Hepatocyte (in vitro differentiated cells): ENCODE data around the gene DIAPH1. TPM values are rescaled to one million over a fixed set of nuclear protein-coding genes. Genes with fewer than 3 reads are reported as not detected.

Source experiments
- DNase-seq: peaks from one replicate; pipeline ENCODE4 v3.0.0-alpha.2; 2016; ENCODE audit warnings: low spot score
- H2AFZ ChIP-seq: fragments of 200-600 bp; sonication (generic); 2 replicates; pipeline ENCODE4 v1.6.0; 2016; ENCODE audit warnings: antibody characterized with exemption, mild to moderate bottlenecking
- H3K27ac ChIP-seq: fragments of 200-600 bp; sonication (generic); 2 replicates; pipeline ENCODE4 v1.5.1; 2016; ENCODE audit warnings: mild to moderate bottlenecking
- H3K27me3 ChIP-seq: fragments of 200-600 bp; sonication (generic); 2 replicates; pipeline ENCODE4 v1.6.1; 2016
- H3K36me3 ChIP-seq: fragments of 200-600 bp; sonication (generic); replicated peaks from 2 replicates; pipeline ENCODE4 v1.5.1; 2016; ENCODE audit warnings: low read depth; ENCODE audit not compliant: insufficient read depth
- H3K4me1 ChIP-seq: fragments of 200-600 bp; sonication (generic); 2 replicates; pipeline ENCODE4 v1.5.1; 2016; ENCODE audit warnings: mild to moderate bottlenecking, moderate library complexity; ENCODE audit not compliant: insufficient read depth
- H3K4me2 ChIP-seq: fragments of 200-600 bp; sonication (generic); 2 replicates; pipeline ENCODE4 v1.6.0; 2016
- H3K4me3 ChIP-seq: fragments of 200-600 bp; sonication (generic); 2 replicates; pipeline ENCODE4 v1.5.1; 2016; ENCODE audit warnings: mild to moderate bottlenecking
- H3K79me2 ChIP-seq: fragments of 200-600 bp; sonication (generic); 2 replicates; pipeline ENCODE4 v1.6.0; 2017; ENCODE audit warnings: mild to moderate bottlenecking
- H3K9me2 ChIP-seq: fragments of 200-600 bp; sonication (generic); replicated peaks from 2 replicates; pipeline ENCODE4 v1.6.0; 2017; ENCODE audit warnings: mild to moderate bottlenecking; ENCODE audit not compliant: insufficient read depth
- H3K9me3 ChIP-seq: fragments of 200-600 bp; sonication (generic); 2 replicates; pipeline ENCODE4 v1.5.1; 2016; ENCODE audit warnings: low read depth, mild to moderate bottlenecking
- H4K20me1 ChIP-seq: fragments of 200-600 bp; sonication (generic); 2 replicates; pipeline ENCODE4 v1.6.0; 2016; ENCODE audit warnings: mild to moderate bottlenecking; ENCODE audit not compliant: insufficient read depth, poor library complexity, severe bottlenecking
- EZH2 ChIP-seq: fragments of 200-600 bp; sonication (generic); IDR thresholded peaks from 2 replicates; pipeline ENCODE4 v1.6.1; 2016; ENCODE audit warnings: antibody characterized with exemption, mild to moderate bottlenecking, borderline replicate concordance
- EZH2phosphoT487 ChIP-seq: fragments of 200-600 bp; sonication (generic); IDR thresholded peaks from one replicate; pipeline ENCODE4 v1.6.1; 2018; ENCODE audit warnings: antibody characterized with exemption, mild to moderate bottlenecking, low read depth, moderate library complexity; ENCODE audit not compliant: unreplicated experiment, severe bottlenecking
- WGBS: methylation state at CpG from one replicate; pipeline ENCODE4 v1.1.6; 2016; ENCODE audit warnings: low lambda C conversion rate; ENCODE audit errors: missing lambda C conversion rate; 5-methylcytosine and 5-hydroxymethylcytosine counted together
- polyA plus RNA-seq: library from polyadenylated mRNA; unstranded; fragments of >200 nt; fragmentation: Nextera tagmentation; extraction: Ambion mirVana; gene quantifications from 2 replicates; pipeline ENCODE4 v1.2.1, GENCODE V29; 2016
- total RNA-seq: library from RNA; depleted of rRNA; stranded (reverse); fragments of >200 nt; gene quantifications from 2 replicates; pipeline ENCODE4 v1.2.3, GENCODE V29; 2014
- TF ChIP-seq, protein P1 (sequence below): fragments of 200-600 bp; sonication (generic); IDR thresholded peaks from 2 replicates; pipeline ENCODE4 v1.5.1; 2016; ENCODE audit warnings: antibody characterized with exemption, mild to moderate bottlenecking; ENCODE audit not compliant: poor library complexity

The DIAPH1 gene
- total and polyA plus RNA-seq, 2 experiments from 2014 or later: 56.6 to 62.4 TPM

- no peaks in the 10 kb centered on the region for H3K36me3 ChIP-seq
- no peak for TF ChIP-seq EZH2
- TF ChIP-seq EZH2phosphoT487: no peak
- TF ChIP-seq, protein P1, sequence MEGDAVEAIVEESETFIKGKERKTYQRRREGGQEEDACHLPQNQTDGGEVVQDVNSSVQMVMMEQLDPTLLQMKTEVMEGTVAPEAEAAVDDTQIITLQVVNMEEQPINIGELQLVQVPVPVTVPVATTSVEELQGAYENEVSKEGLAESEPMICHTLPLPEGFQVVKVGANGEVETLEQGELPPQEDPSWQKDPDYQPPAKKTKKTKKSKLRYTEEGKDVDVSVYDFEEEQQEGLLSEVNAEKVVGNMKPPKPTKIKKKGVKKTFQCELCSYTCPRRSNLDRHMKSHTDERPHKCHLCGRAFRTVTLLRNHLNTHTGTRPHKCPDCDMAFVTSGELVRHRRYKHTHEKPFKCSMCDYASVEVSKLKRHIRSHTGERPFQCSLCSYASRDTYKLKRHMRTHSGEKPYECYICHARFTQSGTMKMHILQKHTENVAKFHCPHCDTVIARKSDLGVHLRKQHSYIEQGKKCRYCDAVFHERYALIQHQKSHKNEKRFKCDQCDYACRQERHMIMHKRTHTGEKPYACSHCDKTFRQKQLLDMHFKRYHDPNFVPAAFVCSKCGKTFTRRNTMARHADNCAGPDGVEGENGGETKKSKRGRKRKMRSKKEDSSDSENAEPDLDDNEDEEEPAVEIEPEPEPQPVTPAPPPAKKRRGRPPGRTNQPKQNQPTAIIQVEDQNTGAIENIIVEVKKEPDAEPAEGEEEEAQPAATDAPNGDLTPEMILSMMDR: no peak
- WGBS: 93% methylated on average over 8 of the region's 8 CpGs
- H4K20me1 ChIP-seq: no peaks in the 10 kb centered on the region
- H3K27ac ChIP-seq: no peak overlapping the region
- H3K27me3 ChIP-seq: no peaks in the 10 kb centered on the region
- H3K4me1 ChIP-seq: no peaks in the 10 kb centered on the region
- no peaks in the 10 kb centered on the region for H3K9me3 ChIP-seq
- no peaks in the 10 kb centered on the region for H3K79me2 ChIP-seq
- H3K9me2 ChIP-seq: no peaks in the 10 kb centered on the region
- H3K4me2 ChIP-seq: no peak overlapping the region
- DNase-seq: no peak
- H3K4me3 ChIP-seq: no peak overlapping the region
- no peak overlapping the region for H2AFZ ChIP-seq
Observed at GRCh38 chr5:141663506-141663905, 44.7 kb upstream of the DIAPH1 start.

DNA sequence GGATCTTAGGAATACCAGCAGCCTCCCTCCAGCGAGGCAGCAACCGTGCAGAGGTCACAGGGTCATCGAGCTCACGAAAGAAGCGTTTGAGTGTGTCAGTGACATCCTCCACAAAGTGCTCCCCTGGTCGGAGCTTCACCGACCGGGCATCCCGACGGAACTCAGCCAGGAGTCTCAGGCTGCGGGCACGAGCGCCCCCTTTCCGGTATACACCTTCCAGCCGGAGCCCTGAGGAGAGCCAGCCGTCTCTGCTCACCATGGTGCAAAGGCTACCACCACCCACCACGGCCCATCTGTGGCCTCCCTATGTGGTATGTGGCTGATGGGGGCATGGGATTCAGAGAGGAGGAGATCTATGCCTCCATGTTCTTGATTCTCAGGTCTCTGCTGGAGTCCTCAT, 43.2 kb upstream of the DIAPH1 start:
- DNase-seq: no peak
- WGBS: 96% methylated on average over 16 of the region's 17 CpGs
- Histone ChIP-seq H3K4me1 (no peaks in the 10 kb centered on the region), H3K4me3 (no peak overlapping the region), H4K20me1 (no peaks in the 10 kb centered on the region), H3K9me3 (no peaks in the 10 kb centered on the region), H3K27ac (no peak overlapping the region), H3K79me2 (no peaks in the 10 kb centered on the region), H2AFZ (no peak overlapping the region), H3K36me3 (no peaks in the 10 kb centered on the region), H3K4me2 (no peak overlapping the region), H3K9me2 (no peaks in the 10 kb centered on the region), H3K27me3 (no peaks in the 10 kb centered on the region)
- TF ChIP-seq EZH2 (no peak), EZH2phosphoT487 (no peak)
- TF ChIP-seq, protein P1: no peak

- no peak for TF ChIP-seq EZH2
- TF ChIP-seq, protein P1: no peak
- TF ChIP-seq EZH2phosphoT487: no peak
- H3K4me1 ChIP-seq: no peaks in the 10 kb centered on the region
- no peaks in the 10 kb centered on the region for H3K27me3 ChIP-seq
- no peak overlapping the region for H2AFZ ChIP-seq
- no peak for DNase-seq
- H3K27ac ChIP-seq: no peak overlapping the region
- no peaks in the 10 kb centered on the region for H3K9me2 ChIP-seq
- H4K20me1 ChIP-seq: no peaks in the 10 kb centered on the region
- 80% methylated on average over 8 of the region's 8 CpGs for WGBS
- no peak overlapping the region for H3K4me3 ChIP-seq
- no peaks in the 10 kb centered on the region for H3K9me3 ChIP-seq
- H3K36me3 ChIP-seq: no peaks in the 10 kb centered on the region
- no peak overlapping the region for H3K4me2 ChIP-seq
- H3K79me2 ChIP-seq: no peaks in the 10 kb centered on the region
Observed at GRCh38 chr5:141657937-141658545, 39.2 kb upstream of the DIAPH1 start.
